Effector CD4-positive, alpha-beta T cell (primary cell): ENCODE measurements around the gene ACTL8.
"Not testable (repeated sequence)": the region's sequence is repeated elsewhere in the genome, so short reads cannot be mapped to it uniquely, and the experiment has no call there.

ENCODE experiments used
- DNase-seq: peaks from one replicate; pipeline ENCODE4 v3.0.0-alpha.2; 2020

ACTL8 gene

GRCh38 chr1:17735793-17736192 lies 19.3 kb upstream of the ACTL8 start:
- DNase-seq: no peak

DNA sequence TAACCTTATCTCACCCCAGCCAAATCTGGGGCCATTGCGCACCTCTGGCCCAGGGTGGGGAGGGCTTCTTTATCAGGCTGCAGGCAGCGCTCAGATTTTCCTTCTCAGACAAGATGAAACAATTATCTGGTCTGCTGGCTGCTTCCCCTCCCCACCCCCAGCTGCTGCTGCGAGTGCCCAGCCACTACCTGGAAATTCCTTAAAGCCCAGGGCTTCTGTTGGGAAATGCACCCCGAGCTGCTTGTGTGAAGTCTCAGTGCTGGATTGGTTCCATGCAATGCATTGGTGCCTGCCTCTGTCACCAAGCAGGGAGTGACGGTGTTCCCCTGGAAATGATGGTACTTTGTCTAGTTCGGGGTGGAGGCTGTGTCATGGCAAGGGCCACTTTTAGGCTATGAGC lies 18.5 kb upstream of the ACTL8 start:
- DNase-seq: no peak

- no peak for DNase-seq
Measured at GRCh38 chr1:17739050-17739449, 16.1 kb upstream of the ACTL8 start.

- no peak for DNase-seq
Measured at GRCh38 chr1:17741052-17741451, 14.1 kb upstream of the ACTL8 start.

- no peak for DNase-seq
Measured at GRCh38 chr1:17742583-17742982, 12.6 kb upstream of the ACTL8 start.

GRCh38 chr1:17743008-17743647 lies 12.0 kb upstream of the ACTL8 start:
- DNase-seq: no peak

GRCh38 chr1:17743925-17744324 lies 11.2 kb upstream of the ACTL8 start:
- no peak for DNase-seq

DNA sequence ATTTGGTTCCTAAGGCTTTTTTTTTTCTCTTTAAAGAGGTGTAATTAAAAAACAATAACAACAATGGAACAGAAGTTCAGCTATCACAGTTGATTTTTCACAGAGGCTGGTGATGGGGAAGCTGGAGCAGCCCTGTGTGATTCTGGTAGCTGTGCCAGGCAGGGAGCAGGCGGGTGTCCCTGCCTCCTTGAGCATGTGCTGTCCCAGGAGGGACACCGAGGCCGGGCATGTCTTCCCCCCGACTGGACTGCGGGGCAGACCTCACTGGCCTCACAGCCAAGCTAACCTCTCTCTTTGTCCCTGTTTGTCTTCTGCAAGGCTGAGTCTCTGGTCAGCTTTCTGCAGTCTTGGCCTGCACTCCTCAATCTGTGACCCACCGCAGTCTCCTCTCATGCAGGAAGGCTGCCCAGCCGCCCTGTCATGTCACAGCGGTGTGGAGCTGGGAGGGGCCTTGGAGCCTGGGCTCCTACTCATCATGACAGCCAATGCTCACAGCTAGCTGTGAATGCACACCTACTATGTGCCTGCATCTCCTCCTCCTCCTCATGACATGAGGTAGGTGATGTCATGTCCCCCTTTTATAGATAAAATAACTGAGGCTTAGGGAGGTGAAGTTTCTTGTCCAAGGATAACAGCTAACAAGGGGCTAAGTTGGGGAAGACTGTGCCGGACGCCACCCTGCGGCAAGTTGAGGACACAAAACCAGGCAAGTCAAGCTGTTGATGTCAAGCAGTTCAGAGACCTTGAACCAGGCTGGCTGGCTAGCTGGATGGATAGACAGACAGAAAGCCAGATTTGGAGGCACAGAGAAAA lies 10.3 kb upstream of the ACTL8 start:
- DNase-seq: no peak

DNA sequence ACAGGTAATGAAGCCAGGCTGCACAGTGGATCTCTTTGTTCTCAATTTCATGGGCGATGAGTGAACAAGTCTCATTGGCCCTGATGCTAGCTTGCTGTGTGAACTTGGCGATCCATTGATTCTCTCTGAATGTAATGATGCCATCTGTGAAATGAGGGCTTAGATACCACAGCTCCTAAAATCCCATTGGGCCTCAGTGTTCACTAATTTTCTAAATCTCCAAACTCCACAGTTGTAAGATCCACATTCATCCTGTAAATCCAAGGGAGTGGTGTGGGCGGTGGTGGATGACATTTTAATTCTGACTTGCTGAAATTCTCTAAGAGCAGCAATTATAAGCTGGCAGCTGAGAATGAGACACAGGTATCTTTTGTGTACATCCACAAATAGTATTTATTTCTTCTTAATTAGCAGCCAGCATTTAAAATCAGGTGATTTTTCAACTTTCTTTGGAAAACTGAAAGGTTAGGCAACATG lies 9.6 kb upstream of the ACTL8 start:
- DNase-seq: no peak

DNA sequence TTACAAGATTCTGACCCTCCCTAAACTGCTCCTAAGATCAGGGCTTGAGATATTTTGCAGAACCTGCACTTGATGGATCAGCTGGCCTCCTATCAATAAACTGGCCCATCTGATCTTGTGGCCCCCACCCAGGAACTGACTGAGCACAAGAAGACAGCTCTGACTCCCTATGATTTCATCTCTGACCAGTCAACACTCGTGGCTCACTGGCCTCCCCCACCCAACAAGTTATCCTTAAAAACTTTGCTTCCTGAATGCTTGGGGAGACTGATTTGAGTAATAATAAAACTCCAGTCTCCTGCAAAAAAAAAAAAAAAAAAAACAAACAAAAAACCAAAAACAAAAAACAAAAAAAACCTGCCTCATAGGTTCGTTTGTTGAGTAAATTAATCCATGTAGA lies 8.9 kb upstream of the ACTL8 start:
- DNase-seq: not testable (repeated sequence)

GRCh38 chr1:17746920-17747319 lies 8.2 kb upstream of the ACTL8 start:
- DNase-seq: no peak

- DNase-seq: no peak
Measured at GRCh38 chr1:17750333-17750732, 4.8 kb upstream of the ACTL8 start.

DNA sequence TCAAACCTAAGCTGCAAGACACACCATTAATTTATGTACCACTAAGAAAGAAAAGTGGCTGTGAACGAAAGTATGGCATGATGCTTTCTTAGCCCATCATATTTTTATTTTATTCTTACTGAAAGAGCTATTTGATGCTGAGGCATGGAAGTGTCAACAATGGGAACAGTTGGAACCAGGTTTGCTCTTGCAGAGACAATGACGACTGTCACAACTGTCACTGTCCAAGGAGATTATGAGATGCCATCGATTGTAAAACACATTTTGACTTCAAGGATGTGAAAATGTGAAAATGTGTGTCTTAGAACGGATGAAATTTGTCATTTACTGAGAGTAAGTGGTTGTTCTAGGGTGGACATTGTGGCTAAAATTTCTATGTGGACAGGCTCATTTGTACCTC lies 2.8 kb upstream of the ACTL8 start:
- DNase-seq: no peak

DNA sequence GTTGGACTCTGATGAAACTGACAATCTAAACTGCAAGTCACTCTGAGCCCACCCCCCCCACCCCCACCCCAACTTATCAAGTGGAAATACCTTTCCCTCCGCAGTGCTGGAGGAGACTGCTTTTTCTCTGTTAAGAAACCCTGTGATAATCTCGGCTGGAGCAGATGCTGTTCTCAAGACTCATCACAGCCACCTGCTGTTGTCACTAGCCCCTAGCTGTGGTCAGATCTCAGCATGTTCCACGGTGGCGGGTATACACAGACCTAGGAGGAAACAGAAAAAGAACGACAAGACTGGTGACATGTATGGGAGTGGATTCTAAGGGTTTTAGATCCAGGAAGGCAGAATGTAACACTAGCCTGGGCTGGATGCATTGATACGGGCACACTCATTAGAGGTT lies 2.3 kb downstream of the ACTL8 start:
- DNase-seq: no peak

DNA sequence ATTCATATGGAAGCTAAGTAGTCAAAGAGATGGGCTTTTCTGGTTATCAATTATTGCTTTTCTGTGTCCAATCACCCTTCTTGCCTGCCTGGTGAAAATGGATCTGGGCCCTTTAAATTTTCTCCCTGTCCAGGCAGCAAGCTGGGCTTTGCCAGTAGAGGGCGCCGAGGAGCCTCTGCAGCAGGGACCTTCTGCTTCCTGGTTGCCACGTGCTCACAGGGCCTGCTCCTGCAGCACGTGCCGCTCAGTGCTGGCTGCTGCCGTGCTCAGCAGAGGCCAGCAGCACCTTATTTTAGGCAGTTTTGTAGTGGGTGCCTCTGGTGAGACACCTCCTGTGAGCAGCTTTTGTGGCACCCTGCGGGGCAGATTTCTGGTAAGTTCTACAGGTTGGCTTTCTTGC lies 4.0 kb downstream of the ACTL8 start:
- DNase-seq: no peak

GRCh38 chr1:17762313-17762712 lies 7.2 kb downstream of the ACTL8 start:
- no peak for DNase-seq

DNA sequence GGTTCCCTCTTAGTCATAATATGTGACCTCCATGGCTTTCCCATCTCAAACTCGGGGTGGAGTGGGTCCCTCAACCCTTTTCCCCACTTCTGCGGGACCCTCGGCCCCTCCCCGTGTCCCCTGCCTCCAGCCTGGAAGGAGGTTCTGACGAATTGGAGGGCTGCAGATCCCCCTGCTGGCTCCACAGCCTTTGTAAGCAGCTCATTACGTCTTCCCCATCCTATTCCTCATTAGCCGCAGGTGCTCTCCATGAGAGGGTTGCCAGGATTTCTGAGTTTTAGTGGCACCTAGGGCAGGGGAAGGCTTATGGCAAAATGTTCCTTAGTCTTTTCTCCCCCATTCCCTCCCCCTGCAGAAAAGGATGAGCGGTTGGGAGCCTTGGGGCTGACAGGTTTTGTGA lies 8.3 kb downstream of the ACTL8 start:
- DNase-seq: no peak

- DNase-seq: no peak
Measured at GRCh38 chr1:17763995-17764394, 8.9 kb downstream of the ACTL8 start.

GRCh38 chr1:17764591-17764990 lies 9.5 kb downstream of the ACTL8 start:
- DNase-seq: no peak

DNA sequence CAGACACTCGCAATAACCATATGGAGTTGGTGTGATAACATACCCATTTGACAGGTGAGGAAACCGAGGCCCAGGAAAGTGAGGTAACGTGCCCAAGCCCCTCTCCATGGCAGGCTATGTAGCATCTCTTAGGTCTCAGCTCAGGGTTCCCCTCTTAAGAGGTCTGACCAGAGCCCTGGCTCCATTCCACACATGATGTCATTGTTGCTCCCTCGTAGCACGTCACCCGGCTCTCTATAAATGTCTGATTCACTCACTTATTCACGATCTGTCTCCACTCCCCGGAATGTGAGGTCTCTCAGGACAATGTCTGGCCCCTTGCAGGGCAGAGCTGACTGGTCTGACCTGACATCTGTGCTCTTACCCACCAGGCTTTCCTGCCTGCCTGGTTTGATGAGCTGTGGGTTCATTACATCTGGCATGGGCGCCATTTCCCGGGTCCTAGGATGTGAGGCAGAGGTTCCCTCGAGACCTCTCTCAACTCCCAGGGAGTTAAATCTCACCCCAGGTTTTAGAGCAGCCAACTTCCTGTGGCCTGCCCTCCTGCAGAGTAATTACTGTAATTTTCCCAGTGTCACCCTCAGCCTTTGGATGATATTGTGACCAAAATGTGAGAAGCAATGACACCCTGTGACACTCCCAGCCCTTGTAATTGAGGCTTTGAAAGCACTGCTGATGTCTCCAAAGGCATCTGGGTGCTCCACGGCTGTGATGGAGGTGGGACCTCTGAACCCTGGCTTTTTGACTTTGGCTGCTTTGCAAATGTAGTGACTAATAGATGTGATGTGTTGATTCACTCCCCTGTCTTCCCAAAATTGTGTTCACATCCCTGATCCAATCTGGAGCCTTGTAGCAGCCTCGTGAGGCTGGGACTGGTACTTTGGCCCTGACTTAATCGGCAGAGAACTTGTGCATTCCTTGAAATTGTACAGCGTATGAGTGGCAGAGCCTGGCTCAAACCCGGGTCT lies 10.6 kb downstream of the ACTL8 start:
- DNase-seq: no peak

DNA sequence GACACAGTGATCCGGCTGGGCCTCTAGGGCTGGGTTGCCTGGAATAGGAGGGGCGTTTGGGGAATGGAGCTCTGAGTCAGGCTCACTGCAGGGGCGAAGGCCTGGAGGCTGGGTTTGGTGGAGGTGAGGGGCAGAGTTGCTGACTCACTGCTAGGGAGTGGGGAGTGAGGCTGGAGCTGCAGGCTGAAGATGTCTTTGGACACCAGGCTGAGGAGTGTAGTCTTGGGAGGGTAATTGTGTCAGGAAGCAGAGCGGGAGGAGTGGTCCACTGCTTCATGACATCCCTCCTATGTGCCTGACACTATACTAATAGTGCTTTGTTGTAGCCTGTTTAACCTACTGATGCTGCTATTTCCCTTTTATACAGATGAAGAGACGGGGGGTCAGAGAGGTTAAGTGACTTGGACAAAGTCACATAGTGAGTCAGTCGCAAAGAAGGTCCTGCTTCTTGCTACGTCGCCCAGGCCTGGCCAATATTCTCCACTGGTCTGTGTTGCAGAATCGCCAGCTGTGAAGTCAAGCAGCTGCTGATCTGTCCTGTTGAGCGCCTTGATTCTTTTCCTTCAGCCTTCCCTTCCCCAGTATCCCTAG lies 13.6 kb downstream of the ACTL8 start:
- DNase-seq: no peak

DNA sequence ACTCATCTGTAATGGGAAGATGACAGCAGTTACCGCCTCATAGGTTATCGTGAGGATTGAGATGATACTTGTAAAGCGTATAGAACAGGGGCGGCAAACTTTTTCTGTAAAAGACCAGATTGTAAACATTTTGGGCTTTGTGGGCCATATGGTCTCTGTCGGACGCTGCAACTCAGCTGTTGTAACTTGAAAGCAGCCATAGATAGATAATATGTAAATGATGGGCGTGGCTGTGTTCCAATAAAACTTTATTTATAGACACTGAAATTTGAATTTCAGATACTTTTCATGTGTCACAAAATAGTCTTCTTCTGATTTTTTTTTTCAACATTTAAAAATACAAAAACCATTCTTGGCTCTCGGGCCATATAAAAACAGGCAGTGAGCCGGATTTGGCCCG lies 15.8 kb downstream of the ACTL8 start:
- no peak for DNase-seq
